Neutrophil (primary cell): ENCODE results near the gene TUBB4B.

ENCODE experiments used
- H3K27ac ChIP-seq: fragments of 200-600 bp; sonication (generic); 2 replicates; pipeline ENCODE4 v1.5.1; 2016; ENCODE audit warnings: mild to moderate bottlenecking, moderate library complexity
- H3K27me3 ChIP-seq: fragments of 200-600 bp; sonication (generic); 2 replicates; pipeline ENCODE4 v1.6.0; 2016; ENCODE audit warnings: mild to moderate bottlenecking
- H3K36me3 ChIP-seq: fragments of 200-600 bp; sonication (generic); 2 replicates; pipeline ENCODE4 v1.5.1; 2017
- H3K4me1 ChIP-seq, 2 experiments: fragments of 200-600 bp in 1 of 2; sonication (generic) in 1 of 2; 1 replicate in 1 of 2; 2 replicates in 1 of 2; pipeline versions ENCODE4 v1.5.1 to v1.6.1; 2013 to 2016; ENCODE audit warnings: low read depth in 1 of 2, low read length in 1 of 2, mild to moderate bottlenecking in 1 of 2, moderate library complexity in 1 of 2; ENCODE audit not compliant: control insufficient read depth in 1 of 2, insufficient read depth in 1 of 2
- H3K4me3 ChIP-seq, 2 experiments: fragments of 200-600 bp in 1 of 2; sonication (generic) in 1 of 2; 1 replicate in 1 of 2; 2 replicates in 1 of 2; pipeline ENCODE4 v1.5.1; 2013 to 2016; ENCODE audit warnings: low read depth in 1 of 2, low read length in 1 of 2, mild to moderate bottlenecking in 1 of 2, moderate library complexity in 1 of 2
- H3K9me3 ChIP-seq: fragments of 200-600 bp; sonication (generic); 2 replicates; pipeline ENCODE4 v1.5.1; 2016
- TF ChIP-seq, protein P1 (sequence below): fragments of 200-600 bp; sonication (generic); IDR thresholded peaks from 2 replicates; pipeline ENCODE4 v1.5.1; 2016; ENCODE audit warnings: antibody characterized with exemption

The TUBB4B gene

DNA sequence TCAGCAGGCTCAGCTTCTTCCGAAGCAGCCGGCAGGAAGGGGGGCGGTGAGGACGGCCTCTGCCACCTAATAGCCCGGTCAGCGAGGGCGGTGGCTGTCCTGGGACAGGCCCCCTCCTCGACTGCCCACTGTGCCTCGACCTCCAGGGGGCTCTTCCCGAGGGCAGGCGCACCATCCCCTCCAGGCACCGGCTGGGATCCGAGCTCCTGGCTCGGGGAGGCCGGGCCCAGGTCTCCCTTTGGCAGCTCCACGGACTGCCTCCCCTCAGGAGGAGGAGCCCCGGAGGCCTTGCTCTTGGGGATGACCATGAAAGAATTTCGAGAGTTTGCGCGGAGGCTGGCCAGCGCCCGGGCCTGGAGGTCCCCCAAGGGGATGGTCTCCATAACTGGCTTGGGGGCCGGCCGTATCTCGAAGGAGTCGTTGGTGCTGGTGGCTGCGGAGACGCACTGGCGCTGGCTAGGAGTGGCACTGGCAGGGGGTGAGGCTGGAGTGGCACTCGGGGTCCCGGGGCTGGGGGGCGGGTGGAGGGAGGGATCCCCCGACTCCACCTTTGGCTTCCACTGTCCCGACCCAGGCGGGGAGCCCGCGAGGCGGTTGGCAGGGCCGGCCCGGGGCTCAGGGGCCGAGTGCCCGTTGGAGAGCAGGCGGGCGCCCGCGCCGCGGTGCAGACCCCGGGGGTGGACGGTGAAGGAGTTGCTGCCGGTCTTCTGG, 41.5 kb upstream of the TUBB4B start:
- peak overlapping the region in 1 of 2 experiments; percentile 41 for H3K4me3 ChIP-seq
- H3K9me3 ChIP-seq, result no peaks in the 10 kb centered on the region
- peaks cover 22 to 23% of the 10 kb centered on the region in 2 experiments for H3K4me1 ChIP-seq
- H3K36me3 ChIP-seq, result no peaks in the 10 kb centered on the region
- no peak overlapping the region for H3K27ac ChIP-seq
- peaks cover 15% of the 10 kb centered on the region for H3K27me3 ChIP-seq
- TF ChIP-seq, protein P1, sequence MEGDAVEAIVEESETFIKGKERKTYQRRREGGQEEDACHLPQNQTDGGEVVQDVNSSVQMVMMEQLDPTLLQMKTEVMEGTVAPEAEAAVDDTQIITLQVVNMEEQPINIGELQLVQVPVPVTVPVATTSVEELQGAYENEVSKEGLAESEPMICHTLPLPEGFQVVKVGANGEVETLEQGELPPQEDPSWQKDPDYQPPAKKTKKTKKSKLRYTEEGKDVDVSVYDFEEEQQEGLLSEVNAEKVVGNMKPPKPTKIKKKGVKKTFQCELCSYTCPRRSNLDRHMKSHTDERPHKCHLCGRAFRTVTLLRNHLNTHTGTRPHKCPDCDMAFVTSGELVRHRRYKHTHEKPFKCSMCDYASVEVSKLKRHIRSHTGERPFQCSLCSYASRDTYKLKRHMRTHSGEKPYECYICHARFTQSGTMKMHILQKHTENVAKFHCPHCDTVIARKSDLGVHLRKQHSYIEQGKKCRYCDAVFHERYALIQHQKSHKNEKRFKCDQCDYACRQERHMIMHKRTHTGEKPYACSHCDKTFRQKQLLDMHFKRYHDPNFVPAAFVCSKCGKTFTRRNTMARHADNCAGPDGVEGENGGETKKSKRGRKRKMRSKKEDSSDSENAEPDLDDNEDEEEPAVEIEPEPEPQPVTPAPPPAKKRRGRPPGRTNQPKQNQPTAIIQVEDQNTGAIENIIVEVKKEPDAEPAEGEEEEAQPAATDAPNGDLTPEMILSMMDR, result no peak

DNA sequence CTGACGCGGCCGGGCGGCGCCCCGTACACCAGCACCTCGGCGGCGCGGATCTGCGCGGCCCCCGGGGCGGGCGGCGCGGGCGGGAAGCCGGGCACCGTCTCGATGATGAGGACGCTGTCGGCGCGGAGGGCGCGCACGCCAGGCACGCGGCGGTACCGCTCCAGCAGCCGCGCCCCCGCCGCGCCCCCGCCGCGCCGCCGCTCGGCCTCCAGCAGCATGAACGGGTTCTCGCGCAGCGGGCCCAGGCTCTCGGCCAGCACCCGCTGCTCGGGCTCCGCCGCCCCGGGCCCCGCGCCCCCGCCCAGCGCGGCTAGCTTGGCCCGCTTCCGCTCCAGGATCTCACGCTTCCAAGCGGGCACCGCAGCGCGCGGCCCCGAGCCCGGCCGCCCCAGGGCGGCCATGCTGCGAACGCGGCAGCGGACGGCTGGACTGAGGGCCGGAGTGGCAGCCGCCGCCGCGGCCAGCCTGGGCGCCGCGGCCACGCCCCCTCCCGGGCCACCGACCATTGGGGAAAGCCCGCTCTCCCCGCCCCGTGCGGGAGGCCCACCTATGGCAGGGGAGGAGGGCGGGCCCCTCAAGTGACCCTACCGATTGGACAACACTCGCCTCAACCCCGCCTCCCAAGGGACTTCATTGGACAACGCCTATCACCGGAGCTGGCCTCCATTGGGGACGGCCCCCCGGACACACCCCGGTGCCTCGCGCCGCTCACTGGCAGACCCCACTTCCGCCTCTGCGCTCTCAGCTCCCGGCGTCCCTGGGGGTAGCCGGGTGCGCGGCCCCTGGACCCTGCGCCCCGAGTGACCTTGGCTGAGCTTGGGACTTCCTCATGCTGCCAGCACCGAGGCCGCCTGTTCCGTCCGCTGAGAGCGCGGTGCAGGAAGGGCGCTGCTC, 40.5 kb upstream of the TUBB4B start, which contains the start of gene TPRN:
TPRN (minus strand) TSS at position 431 of the 894 bp plus-strand sequence; CDS start at position 401, 30 bp downstream.
- peak within 1 kb of the TSS; percentile 87 for H3K27ac ChIP-seq
- peaks cover 29% of the 10 kb centered on the region in 2 experiments for H3K4me1 ChIP-seq
- peak within 1 kb of the TSS; percentile 77 to 93 for H3K4me3 ChIP-seq
- no peaks in the 10 kb centered on the region for H3K36me3 ChIP-seq
- peaks cover 15% of the 10 kb centered on the region for H3K27me3 ChIP-seq
- TF ChIP-seq, protein P1, result peak; percentile 54
- no peaks in the 10 kb centered on the region for H3K9me3 ChIP-seq

DNA sequence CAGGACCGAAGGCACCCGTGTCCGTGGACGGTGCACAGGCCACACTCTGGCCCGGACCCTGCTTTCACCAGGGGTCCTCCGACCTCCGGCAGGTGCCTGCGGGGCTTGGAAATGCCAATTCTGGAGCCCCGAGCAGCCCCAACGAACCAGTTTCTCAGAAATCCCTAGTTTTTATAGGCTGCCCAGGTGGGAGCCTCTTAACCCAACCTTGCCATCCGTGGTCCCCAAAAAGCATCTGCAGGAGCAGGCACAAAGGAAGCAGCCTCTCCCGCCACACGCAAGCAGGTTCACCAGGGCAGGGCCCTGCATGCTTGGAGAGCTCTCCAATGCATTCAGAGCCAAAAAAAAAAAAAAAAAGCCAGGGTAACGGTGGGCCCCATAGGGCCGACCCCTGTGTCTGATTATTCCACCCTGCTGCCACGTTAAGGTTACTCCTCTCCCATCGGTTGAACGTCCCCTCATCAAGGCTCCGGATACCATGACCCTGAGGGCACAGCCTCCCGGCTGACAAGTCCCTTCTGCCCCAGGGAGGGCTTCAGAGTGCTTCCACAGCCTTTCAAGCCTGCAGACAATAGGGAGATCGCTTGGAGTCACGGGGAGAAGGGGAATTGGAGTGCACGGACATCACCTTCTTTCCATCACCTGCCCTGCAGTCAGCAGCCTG, 39.8 kb upstream of the TUBB4B start:
- Histone ChIP-seq H3K4me1 (peaks cover 36 to 37% of the 10 kb centered on the region in 2 experiments), H3K9me3 (no peaks in the 10 kb centered on the region), H3K4me3 (peak overlapping the region; percentile 77 to 93), H3K27ac (peak overlapping the region; percentile 87), H3K27me3 (peaks cover 15% of the 10 kb centered on the region), H3K36me3 (no peaks in the 10 kb centered on the region)
- TF ChIP-seq, protein P1, result no peak

DNA sequence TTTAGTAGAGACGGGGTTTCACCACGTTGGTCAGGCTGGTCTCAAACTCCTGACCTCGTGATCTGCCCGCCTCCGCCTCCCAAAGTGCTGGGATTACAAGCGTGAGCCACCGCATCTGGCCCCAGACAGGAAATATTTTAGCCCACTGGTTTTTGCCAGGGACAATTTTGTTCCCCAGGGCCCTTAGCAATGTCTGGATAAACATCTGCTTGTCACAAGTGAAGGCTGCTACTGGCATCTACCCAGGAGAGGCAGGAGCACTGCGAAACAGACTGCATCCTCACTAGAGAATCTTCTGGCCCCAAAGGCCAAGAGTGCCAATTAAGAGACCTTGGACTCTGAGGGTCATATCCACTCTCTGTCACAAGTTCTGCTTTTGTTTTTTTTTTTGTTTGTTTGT, 38.1 kb upstream of the TUBB4B start:
- peaks cover 15% of the 10 kb centered on the region for H3K27me3 ChIP-seq
- H3K27ac ChIP-seq, result no peak overlapping the region
- H3K4me1 ChIP-seq, result peaks cover 51 to 52% of the 10 kb centered on the region in 2 experiments
- no peaks in the 10 kb centered on the region for H3K9me3 ChIP-seq
- no peak overlapping the region for H3K4me3 ChIP-seq
- H3K36me3 ChIP-seq, result no peaks in the 10 kb centered on the region
- TF ChIP-seq, protein P1, result no peak

DNA sequence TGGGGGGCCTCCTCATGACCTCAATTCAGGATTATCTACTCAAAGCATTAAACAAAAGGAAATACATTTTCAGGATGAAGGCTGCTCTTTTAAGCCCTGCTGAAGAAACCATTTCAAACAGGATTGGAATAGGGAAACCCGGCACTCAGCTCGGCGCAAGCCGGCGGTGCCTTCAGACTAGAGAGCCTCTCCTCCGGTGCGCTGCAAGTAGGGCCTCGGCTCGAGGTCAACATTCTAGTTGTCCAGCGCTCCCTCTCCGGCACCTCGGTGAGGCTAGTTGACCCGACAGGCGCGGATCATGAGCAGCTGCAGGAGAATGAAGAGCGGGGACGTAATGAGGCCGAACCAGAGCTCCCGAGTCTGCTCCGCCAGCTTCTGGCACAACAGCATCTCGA, 36.4 kb upstream of the TUBB4B start:
- H3K4me3 ChIP-seq, result peak overlapping the region; percentile 94 to 99
- H3K27ac ChIP-seq, result peak overlapping the region; percentile 88
- TF ChIP-seq, protein P1, result no peak
- no peaks in the 10 kb centered on the region for H3K9me3 ChIP-seq
- no peaks in the 10 kb centered on the region for H3K36me3 ChIP-seq
- H3K4me1 ChIP-seq, result peaks cover 43 to 47% of the 10 kb centered on the region in 2 experiments
- peaks cover 3% of the 10 kb centered on the region for H3K27me3 ChIP-seq
